OCI-LY1 (cell line): ENCODE results near the gene CTSS.
A peak's percentile ranks its signal among the peaks of the same experiment; 100 is the strongest.

Experiments
- H2AFZ ChIP-seq: fragments of 200-600 bp; sonication (generic), shearing (Covaris generic); 2 replicates; pipeline ENCODE4 v1.6.0; 2014; ENCODE audit warnings: antibody characterized with exemption, mild to moderate bottlenecking, low read length
- H3F3A ChIP-seq: fragments of 200-600 bp; sonication (generic), shearing (Covaris generic); 2 replicates; pipeline ENCODE4 v1.6.0; 2014; ENCODE audit warnings: mild to moderate bottlenecking, antibody characterized with exemption, low read length, moderate library complexity; ENCODE audit not compliant: insufficient read depth
- H3K27ac ChIP-seq: fragments of 200-600 bp; sonication (generic); 2 replicates; pipeline ENCODE4 v1.5.1; 2014; ENCODE audit warnings: low read length, mixed run types, mild to moderate bottlenecking, low read depth; ENCODE audit not compliant: poor library complexity, severe bottlenecking
- H3K27me3 ChIP-seq: fragments of 200-600 bp; sonication (generic); 2 replicates; pipeline ENCODE4 v1.6.0; 2014; ENCODE audit warnings: antibody characterized with exemption, mild to moderate bottlenecking, low read length, moderate library complexity; ENCODE audit not compliant: insufficient read depth
- H3K36me3 ChIP-seq: fragments of 200-600 bp; sonication (generic); 2 replicates; pipeline ENCODE4 v1.6.1; 2014; ENCODE audit warnings: mild to moderate bottlenecking, antibody characterized with exemption, low read length, moderate library complexity, mixed read lengths; ENCODE audit not compliant: insufficient read depth
- H3K4me1 ChIP-seq: fragments of 200-600 bp; sonication (generic); 2 replicates; pipeline ENCODE4 v1.5.1; 2014; ENCODE audit warnings: mild to moderate bottlenecking, low read length, moderate library complexity; ENCODE audit not compliant: insufficient read depth, severe bottlenecking
- H3K4me2 ChIP-seq: fragments of 200-600 bp; sonication (generic), shearing (Covaris generic); 2 replicates; pipeline ENCODE4 v1.6.1; 2014; ENCODE audit warnings: low read length
- H3K4me3 ChIP-seq: fragments of 200-600 bp; sonication (generic); 2 replicates; pipeline ENCODE4 v1.5.1; 2014; ENCODE audit warnings: low read length, low read depth, mild to moderate bottlenecking, mixed read lengths; ENCODE audit not compliant: poor library complexity, severe bottlenecking
- H3K79me2 ChIP-seq: fragments of 200-600 bp; shearing (Covaris generic); 2 replicates; pipeline ENCODE4 v1.6.1; 2016; ENCODE audit warnings: mixed run types, low read length, mixed read lengths; ENCODE audit not compliant: insufficient read depth
- H3K9ac ChIP-seq: fragments of 200-600 bp; sonication (generic), shearing (Covaris generic); 2 replicates; pipeline ENCODE4 v1.6.1; 2014; ENCODE audit warnings: mild to moderate bottlenecking, low read length, mixed read lengths
- H3K9me2 ChIP-seq: fragments of 200-600 bp; sonication (generic), shearing (Covaris generic); 2 replicates; pipeline ENCODE4 v1.6.1; 2014; ENCODE audit warnings: low read depth, mild to moderate bottlenecking, low read length, mixed read lengths
- H3K9me3 ChIP-seq: fragments of 200-600 bp; shearing (Covaris generic); 2 replicates; pipeline ENCODE4 v1.6.1; 2014; ENCODE audit warnings: low read length, mixed read lengths
- H4K20me1 ChIP-seq: fragments of 200-600 bp; sonication (generic), shearing (Covaris generic); 2 replicates; pipeline ENCODE4 v1.6.0; 2016; ENCODE audit warnings: mild to moderate bottlenecking, low read length; ENCODE audit not compliant: insufficient read depth
- CTCF ChIP-seq: fragments of 200-600 bp; sonication (generic), shearing (Covaris generic); IDR thresholded peaks from 2 replicates; pipeline ENCODE4 v1.5.1; 2017; ENCODE audit warnings: mild to moderate bottlenecking, antibody characterized with exemption, low read length, moderate library complexity, mixed read lengths
- EZH2 ChIP-seq: fragments of 200-600 bp; sonication (generic), shearing (Covaris generic); IDR thresholded peaks from 2 replicates; pipeline ENCODE4 v1.8.0; 2017; ENCODE audit warnings: borderline replicate concordance, mixed run types, mild to moderate bottlenecking, antibody characterized with exemption, low read length, moderate library complexity, mixed read lengths

Gene CTSS

GRCh38 chr1:150765296-150765976, at the start of gene CTSS:
CTSS (minus strand) TSS chr1:150765778; CDS start chr1:150764763, 1,015 bp downstream.
- peak within 1 kb of the TSS; percentile 85 for H3K27ac ChIP-seq

GRCh38 chr1:150813028-150813707, 47.6 kb upstream of the CTSS start:
- Histone ChIP-seq H3K9ac (no peak overlapping the region), H2AFZ (no peak overlapping the region), H3F3A (no peaks in the 10 kb centered on the region), H3K4me3 (no peak overlapping the region), H3K79me2 (no peaks in the 10 kb centered on the region), H3K4me1 (no peaks in the 10 kb centered on the region), H3K27me3 (no peaks in the 10 kb centered on the region), H3K4me2 (no peak overlapping the region), H3K36me3 (peaks cover 64% of the 10 kb centered on the region), H3K9me3 (no peaks in the 10 kb centered on the region), H3K27ac (no peak overlapping the region), H3K9me2 (no peaks in the 10 kb centered on the region), H4K20me1 (no peaks in the 10 kb centered on the region)
- TF ChIP-seq EZH2 (no peak), CTCF (peak; percentile 65)

More at GRCh38 chr1:150765296-150765976, at the start of gene CTSS:
- no peaks in the 10 kb centered on the region for H3K27me3 ChIP-seq
- peak within 1 kb of the TSS; percentile 87 for H3K9ac ChIP-seq
- no peaks in the 10 kb centered on the region for H4K20me1 ChIP-seq
- H3K9me2 ChIP-seq: no peaks in the 10 kb centered on the region
- peaks cover 20% of the 10 kb centered on the region for H3K79me2 ChIP-seq
- H3K36me3 ChIP-seq: peaks cover 27% of the 10 kb centered on the region
- peak within 1 kb of the TSS; percentile 82 for H3K4me3 ChIP-seq
- TF ChIP-seq EZH2 (no peak), CTCF (no peak)
- peak within 1 kb of the TSS; percentile 92 for H2AFZ ChIP-seq
- H3K9me3 ChIP-seq: no peaks in the 10 kb centered on the region
- no peaks in the 10 kb centered on the region for H3F3A ChIP-seq
- peak within 1 kb of the TSS; percentile 88 for H3K4me2 ChIP-seq
- peaks cover 37% of the 10 kb centered on the region for H3K4me1 ChIP-seq

- Histone ChIP-seq H3K9me3 (no peaks in the 10 kb centered on the region), H2AFZ (no peak overlapping the region), H4K20me1 (no peaks in the 10 kb centered on the region), H3K4me3 (no peak overlapping the region), H3K36me3 (peaks cover 47% of the 10 kb centered on the region; the same call in 1 of the 2 replicates), H3K27ac (no peak overlapping the region), H3F3A (no peaks in the 10 kb centered on the region), H3K79me2 (no peaks in the 10 kb centered on the region), H3K9ac (no peak overlapping the region), H3K9me2 (no peaks in the 10 kb centered on the region), H3K4me1 (peaks cover 6% of the 10 kb centered on the region), H3K4me2 (no peak overlapping the region), H3K27me3 (no peaks in the 10 kb centered on the region)
- TF ChIP-seq CTCF (no peak), EZH2 (no peak)
These were observed 45.5 kb upstream of the CTSS start for GRCh38 chr1:150810958-150811659.
